ENCODE data around the gene ASIC2. TPM values are rescaled to one million over a fixed set of nuclear protein-coding genes. Genes with fewer than 3 reads are reported as not detected.

The ASIC2 gene
- total and polyA plus RNA-seq, 2 experiments from 2014 or later, result 0.52 to 2.8 TPM

- Histone ChIP-seq H3K27me3 (ENCODE audit: insufficient read depth) (peaks cover 32% of the 10 kb centered on the region), H2AFZ (no peak overlapping the region), H3K4me3 (no peak overlapping the region), H4K20me1 (replicated peaks; ENCODE audit: insufficient read depth) (no peaks in the 10 kb centered on the region; the same call in 1 of the 2 replicates), H3K36me3 (ENCODE audit: insufficient read depth) (no peaks in the 10 kb centered on the region), H3K4me1 (ENCODE audit: insufficient read depth) (no peaks in the 10 kb centered on the region), H3K9me2 (ENCODE audit: insufficient read depth) (no peaks in the 10 kb centered on the region), H3K4me2 (no peak overlapping the region), H3K27ac (ENCODE audit: low read depth) (no peak overlapping the region), H3K79me2 (replicated peaks; ENCODE audit: insufficient read depth) (no peaks in the 10 kb centered on the region), H3F3A (replicated peaks; ENCODE audit: low read depth) (no peaks in the 10 kb centered on the region)
- no peak for DNase-seq (ENCODE audit: low spot score)
- Mint-ChIP-seq H3K4me1 (peaks cover 2% of the 10 kb centered on the region; the same call in 2 of the 3 replicates), H3K36me3 (ENCODE audit: low read depth) (no peaks in the 10 kb centered on the region; the same call in 2 of the 3 replicates), H3K4me3 (no peak overlapping the region), H3K27ac (no peak overlapping the region), H3K27me3 (ENCODE audit: insufficient read depth, low read depth, poor library complexity) (peaks cover 27% of the 10 kb centered on the region), H3K9me3 (peaks cover 4% of the 10 kb centered on the region; the same call in 2 of the 3 replicates)
- no peak for TF ChIP-seq ETS1 (IDR thresholded peaks at IDR 0.05)
- TF ChIP-seq CREB1 (CRISPR knock-in tag; IDR thresholded peaks at IDR 0.05; ENCODE audit: low read depth), result no peak
- no peak for TF ChIP-seq JUNB (IDR thresholded peaks at IDR 0.05; ENCODE audit: unreplicated experiment)
- TF ChIP-seq NANOG (IDR thresholded peaks at IDR 0.05; ENCODE audit: borderline replicate concordance), result no peak
- TF ChIP-seq EZH2 (IDR thresholded peaks at IDR 0.05; ENCODE audit: low read depth, unreplicated experiment), result no peak
- TF ChIP-seq ZNF114 (CRISPR knock-in tag; IDR thresholded peaks at IDR 0.05), result no peak
- TF ChIP-seq POLR2AphosphoS5 (IDR thresholded peaks at IDR 0.05; ENCODE audit: low read depth), result no peak
- TF ChIP-seq, protein P1, sequence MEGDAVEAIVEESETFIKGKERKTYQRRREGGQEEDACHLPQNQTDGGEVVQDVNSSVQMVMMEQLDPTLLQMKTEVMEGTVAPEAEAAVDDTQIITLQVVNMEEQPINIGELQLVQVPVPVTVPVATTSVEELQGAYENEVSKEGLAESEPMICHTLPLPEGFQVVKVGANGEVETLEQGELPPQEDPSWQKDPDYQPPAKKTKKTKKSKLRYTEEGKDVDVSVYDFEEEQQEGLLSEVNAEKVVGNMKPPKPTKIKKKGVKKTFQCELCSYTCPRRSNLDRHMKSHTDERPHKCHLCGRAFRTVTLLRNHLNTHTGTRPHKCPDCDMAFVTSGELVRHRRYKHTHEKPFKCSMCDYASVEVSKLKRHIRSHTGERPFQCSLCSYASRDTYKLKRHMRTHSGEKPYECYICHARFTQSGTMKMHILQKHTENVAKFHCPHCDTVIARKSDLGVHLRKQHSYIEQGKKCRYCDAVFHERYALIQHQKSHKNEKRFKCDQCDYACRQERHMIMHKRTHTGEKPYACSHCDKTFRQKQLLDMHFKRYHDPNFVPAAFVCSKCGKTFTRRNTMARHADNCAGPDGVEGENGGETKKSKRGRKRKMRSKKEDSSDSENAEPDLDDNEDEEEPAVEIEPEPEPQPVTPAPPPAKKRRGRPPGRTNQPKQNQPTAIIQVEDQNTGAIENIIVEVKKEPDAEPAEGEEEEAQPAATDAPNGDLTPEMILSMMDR (conservative IDR thresholded peaks at IDR 0.05; ENCODE audit: low read depth in 2 of 2), result no peak
- no peak for ATAC-seq
Observed at GRCh38 chr17:33287096-33287725, 5.9 kb downstream of the ASIC2 start.

- H2AFZ ChIP-seq, result no peak overlapping the region
- no peak overlapping the region for H3K4me2 ChIP-seq
- H3K9me2 ChIP-seq (ENCODE audit: insufficient read depth), result no peaks in the 10 kb centered on the region
- no peaks in the 10 kb centered on the region for H3F3A ChIP-seq (replicated peaks; ENCODE audit: low read depth)
- H3K79me2 ChIP-seq (replicated peaks; ENCODE audit: insufficient read depth), result no peaks in the 10 kb centered on the region
- H3K27me3 ChIP-seq (ENCODE audit: insufficient read depth), result peaks cover 17% of the 10 kb centered on the region
- H3K27ac ChIP-seq (ENCODE audit: low read depth), result no peak overlapping the region
- Mint-ChIP-seq H3K4me3 (no peak overlapping the region), H3K27me3 (ENCODE audit: insufficient read depth, low read depth, poor library complexity) (peaks cover 14% of the 10 kb centered on the region), H3K9me3 (no peaks in the 10 kb centered on the region), H3K36me3 (ENCODE audit: low read depth) (no peaks in the 10 kb centered on the region), H3K4me1 (no peaks in the 10 kb centered on the region), H3K27ac (no peak overlapping the region)
- no peaks in the 10 kb centered on the region for H3K36me3 ChIP-seq (ENCODE audit: insufficient read depth)
- DNase-seq (ENCODE audit: low spot score) (no peak), ATAC-seq (no peak)
- no peak overlapping the region for H3K4me3 ChIP-seq
- H4K20me1 ChIP-seq (replicated peaks; ENCODE audit: insufficient read depth), result no peaks in the 10 kb centered on the region; the same call in 1 of the 2 replicates
- no peaks in the 10 kb centered on the region for H3K4me1 ChIP-seq (ENCODE audit: insufficient read depth)
- TF ChIP-seq ZNF331 (CRISPR knock-in tag; IDR thresholded peaks at IDR 0.05; ENCODE audit: low read depth) (no peak), CREB1 (CRISPR knock-in tag; IDR thresholded peaks at IDR 0.05; ENCODE audit: low read depth) (no peak), EZH2phosphoT487 (IDR thresholded peaks at IDR 0.05; ENCODE audit: unreplicated experiment) (no peak)
- TF ChIP-seq, protein P1 (conservative IDR thresholded peaks at IDR 0.05; ENCODE audit: low read depth in 2 of 2), result no peak
Observed at GRCh38 chr17:33285413-33285812, 7.7 kb downstream of the ASIC2 start.
